HepG2 (cell line): Measurements from ENCODE around the gene CHST12. TPM values are rescaled to one million over a fixed set of nuclear protein-coding genes. Genes with fewer than 3 reads are reported as not detected.

Experiments
- ATAC-seq: fragments of 200-7000 bp; cut with Tn5 transposase; 3 replicates; pipeline ENCODE4 v1.9.1; 2020; ENCODE audit warnings: mild to moderate bottlenecking, moderate library complexity
- BruUV-seq: library from RNA; stranded (reverse); fragments of 400-500 nt; replicated peaks from 2 replicates; lab custom pipeline; 2021; lab: Mats Ljungman, UMichigan
- CTCF ChIA-PET: fragments of 300-600 bp; formaldehyde crosslinking; extraction: SDS; loops from one replicate; lab custom pipeline; 2021; ENCODE audit warnings: low total read pairs, inconsistent platforms, low intra/inter-chr PET ratio; lab: Yijun Ruan, JAX
- POLR2A ChIA-PET: fragments of 350-600 bp; sonication (Branson Sonifier 250); formaldehyde crosslinking; loops from one replicate; lab custom pipeline; 2020; ENCODE audit warnings: antibody characterized with exemption, inconsistent platforms; lab: Yijun Ruan, JAX
- DNase-seq: peaks from one replicate; pipeline ENCODE4 v3.0.0-alpha.2; 2015; ENCODE audit warnings: low spot score
- FAIRE-seq: peaks from 3 replicates; lab custom pipeline; 2011; peaks lifted over from hg19 to GRCh38; lab: Jason Lieb, UNC
- H2AFZ ChIP-seq: one replicate; pipeline ENCODE4 v1.6.1; 2011; ENCODE audit warnings: low read length, inconsistent platforms
- H3K27ac ChIP-seq: fragments of 300-600 bp; 3 replicates; pipeline ENCODE4 v1.8.0; 2011; ENCODE audit warnings: mixed run types, mild to moderate bottlenecking, mixed read lengths, low read length, inconsistent platforms; ENCODE audit not compliant: insufficient read depth; ENCODE audit errors: extremely low read length
- H3K27me3 ChIP-seq, 2 experiments: fragments of 200-600 bp in 1 of 2; 2 replicates in 1 of 2; 3 replicates in 1 of 2; pipeline versions ENCODE4 v1.6.0 to v1.8.0; 2011; ENCODE audit warnings: low read length in 2 of 2, mild to moderate bottlenecking in 2 of 2, moderate library complexity in 2 of 2, inconsistent platforms in 1 of 2; ENCODE audit not compliant: insufficient read depth in 2 of 2, control insufficient read depth in 1 of 2
- H3K36me3 ChIP-seq, 2 experiments: fragments of 200-600 bp in 1 of 2; replicated peaks in 1 of 2; 2 replicates in 1 of 2; 3 replicates in 1 of 2; pipeline versions ENCODE4 v1.5.1 to v1.8.0; 2011; ENCODE audit warnings: low read length in 2 of 2, inconsistent platforms in 1 of 2; ENCODE audit not compliant: insufficient read depth in 2 of 2, control insufficient read depth in 1 of 2
- H3K4me1 ChIP-seq: 2 replicates; pipeline ENCODE4 v1.5.1; 2012; ENCODE audit warnings: low read length, inconsistent platforms; ENCODE audit not compliant: insufficient read depth
- H3K4me2 ChIP-seq: 2 replicates; pipeline ENCODE4 v1.6.0; 2011; ENCODE audit warnings: low read depth, low read length, inconsistent platforms
- H3K4me3 ChIP-seq, 3 experiments: fragments of 200-600 bp in 1 of 3; sonication (generic), shearing (Covaris generic) in 1 of 3; replicated peaks in 1 of 3; 2 replicates each; pipeline ENCODE4 v1.5.1; 2011 to 2016; ENCODE audit warnings: low read length in 3 of 3, inconsistent platforms in 2 of 3, low read depth in 2 of 3, mild to moderate bottlenecking in 2 of 3, control low read depth in 1 of 3, mixed read lengths in 1 of 3; ENCODE audit not compliant: insufficient read depth in 1 of 3
- H3K79me2 ChIP-seq: one replicate; pipeline ENCODE4 v1.6.1; 2011; ENCODE audit warnings: low read length, inconsistent platforms; ENCODE audit not compliant: insufficient read depth
- H3K9ac ChIP-seq: 2 replicates; pipeline ENCODE4 v1.6.0; 2011; ENCODE audit warnings: mild to moderate bottlenecking, low read depth, low read length, inconsistent platforms; ENCODE audit not compliant: insufficient read depth
- H3K9me3 ChIP-seq: 2 replicates; pipeline ENCODE4 v1.5.1; 2012; ENCODE audit warnings: mild to moderate bottlenecking, low read length
- H4K20me1 ChIP-seq: 2 replicates; pipeline ENCODE4 v1.6.0; 2011; ENCODE audit warnings: inconsistent platforms, mild to moderate bottlenecking, low read length, moderate library complexity; ENCODE audit not compliant: insufficient read depth
- ARID3A ChIP-seq: IDR thresholded peaks from 2 replicates; pipeline ENCODE4 v1.6.1; 2012; ENCODE audit warnings: low read depth, low read length, improper control_type of control experiment
- HMGXB3 ChIP-seq: sonication (generic); formaldehyde crosslinking; IDR thresholded peaks from 2 replicates; pipeline ENCODE4 v1.4.0; 2020; ENCODE audit warnings: missing genetic modification reagents, borderline replicate concordance
- NFE2L1 ChIP-seq: sonication (generic); formaldehyde crosslinking; IDR thresholded peaks from 2 replicates; pipeline ENCODE4 v1.4.0; 2020; ENCODE audit warnings: missing genetic modification reagents, mild to moderate bottlenecking, borderline replicate concordance
- TSC22D2 ChIP-seq: sonication (generic); formaldehyde crosslinking; IDR thresholded peaks from 2 replicates; pipeline ENCODE4 v1.5.1; 2020; ENCODE audit warnings: missing genetic modification reagents, mild to moderate bottlenecking, borderline replicate concordance
- WGBS: methylation state at CpG from one replicate; pipeline ENCODE4 v1.1.6; 2017; ENCODE audit warnings: low lambda C conversion rate; 5-methylcytosine and 5-hydroxymethylcytosine counted together
- in situ Hi-C: cut with HindIII; loops from 2 replicates; pipeline ENCODE4 v1.10.0; 2017; ENCODE audit warnings: low pct_unique_long_range_greater_than_20kb; ENCODE audit not compliant: extremely low pct_ligation_motif_present
- intact Hi-C: fragments of 100-400 bp; cut with micrococcal nuclease; formaldehyde crosslinking; loops from one replicate; pipeline ENCODE4 v1.10.0; 2022; ENCODE audit not compliant: unreplicated experiment
- polyA plus RNA-seq, 8 experiments: library from polyadenylated mRNA; depleted of rRNA in 3 of 8; stranded (reverse) in 7 of 8; unstranded in 1 of 8; fragments of >200 nt; fragmentation: Illumina TruSeq in 4 of 8; extraction: Trizol in 4 of 8; gene quantifications; 2 replicates each; pipeline versions ENCODE4 v1.2.1 to v1.2.3, GENCODE V29; 2011 to 2016; ENCODE audit warnings: low read depth in 4 of 8, missing spikeins in 1 of 8, mixed read lengths in 1 of 8; ENCODE audit not compliant: insufficient read depth in 1 of 8
- total RNA-seq, 5 experiments: library from RNA; depleted of rRNA; stranded (reverse); fragments of >200 nt; fragmentation: Illumina TruSeq; extraction: Trizol; gene quantifications; 2 replicates each; pipeline ENCODE4 v1.2.3, GENCODE V29; 2016; ENCODE audit warnings: low read depth in 1 of 5

The CHST12 gene
- total and polyA plus RNA-seq, 2 of the 13 experiments (the other 11 are each of a cell fraction or from before 2014, with no cell fraction given), result 6.4 to 15.8 TPM

DNA sequence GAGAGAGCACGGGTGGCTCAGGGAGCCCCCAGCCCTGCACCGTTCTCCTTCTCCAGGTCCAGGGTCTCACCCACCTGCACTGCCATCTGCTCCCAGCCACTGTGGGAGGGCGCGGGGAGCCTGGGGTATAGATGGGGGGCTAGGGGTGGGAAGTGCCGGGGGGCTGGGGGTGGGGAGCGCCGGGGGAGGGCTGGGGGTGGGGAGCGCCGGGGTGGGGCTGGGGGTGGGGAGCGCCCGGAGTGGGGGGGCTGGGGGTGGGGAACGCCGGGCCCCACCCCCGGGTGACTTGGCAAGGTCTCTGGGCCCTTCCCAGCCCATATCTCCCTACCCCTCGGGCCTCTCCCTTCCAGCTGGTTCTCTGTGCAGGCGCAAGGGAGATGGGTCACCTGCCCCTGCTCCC is 72.9 kb downstream of the CHST12 start, which contains the start of gene GRIFIN:
TSS of gene GRIFIN (minus strand) at position 101 of the 400 bp plus-strand sequence. CDS start at position 86, 15 bp downstream.
- DNase-seq, result no peak

More for the DNA sequence above, 72.9 kb downstream of the CHST12 start, which contains the start of gene GRIFIN:
- CTCF ChIA-PET, result no interaction called here
- H3K9me3 ChIP-seq, result no peaks in the 10 kb centered on the region
- H3K27me3 ChIP-seq, result peaks cover 16 to 62% of the 10 kb centered on the region in 2 experiments
- in situ Hi-C loops, result no loop called here
- BruUV-seq, result no TSS peak
- no peak within 1 kb of the TSS for H3K9ac ChIP-seq
- H3K79me2 ChIP-seq, result no peaks in the 10 kb centered on the region
- no peak within 1 kb of the TSS for H2AFZ ChIP-seq
- 13% methylated on average over 1 of the region's 16 CpGs for WGBS
- no peaks in the 10 kb centered on the region for H4K20me1 ChIP-seq
- H3K4me3 ChIP-seq, result peak within 1 kb of the TSS in 1 of 3 experiments; percentile 62; a peak in 1 of 6 replicates
- H3K4me1 ChIP-seq, result peaks cover 43% of the 10 kb centered on the region
- POLR2A ChIA-PET, result no interaction called here
- intact Hi-C loops, result loop anchor here (5.0 to 10.0 kb wide), 2 partner anchors 46 to 89 kb away; no protein-coding TSS in a partner anchor
- TF ChIP-seq HMGXB3, result no peak
- TF ChIP-seq ARID3A, result no peak
- TF ChIP-seq TSC22D2 (CRISPR knock-in tag), result no peak
- no peak for TF ChIP-seq NFE2L1 (CRISPR knock-in tag)
- TF ChIP-seq, all 625 proteins: peak for 0
- Histone ChIP-seq H3K36me3 (no peaks in the 10 kb centered on the region), H3K4me2 (peak within 1 kb of the TSS; percentile 72), H3K27ac (no peak within 1 kb of the TSS)
- ATAC-seq (no peak), FAIRE-seq (no peak)
